Measurements from ENCODE around the gene PITPNC1.
"Not testable (repeated sequence)": the region's sequence is repeated elsewhere in the genome, so short reads cannot be mapped to it uniquely, and the experiment has no call there.

The PITPNC1 gene

DNA sequence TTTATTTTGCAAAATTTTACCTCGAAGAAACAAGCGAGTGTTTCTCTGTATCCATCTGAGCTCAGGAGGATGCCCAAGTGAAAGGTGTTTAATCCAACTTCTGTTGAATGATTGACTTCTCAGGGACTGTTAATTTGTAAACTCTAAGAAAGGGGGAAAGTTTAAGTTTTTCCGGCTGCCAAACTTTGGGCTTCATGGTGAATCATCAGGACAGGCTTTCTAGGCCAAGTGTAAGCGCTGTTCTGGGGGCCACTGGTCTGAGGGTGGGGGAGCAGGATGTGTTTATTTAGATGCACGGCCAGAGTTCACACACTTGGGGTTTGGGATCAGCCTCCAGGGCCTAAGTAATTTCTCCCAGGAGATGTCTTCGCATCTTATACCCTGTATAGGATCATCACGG lies 110.4 kb downstream of the PITPNC1 start:
- no peak for DNase-seq (ENCODE audit: low read depth in 3 of 3)

DNA sequence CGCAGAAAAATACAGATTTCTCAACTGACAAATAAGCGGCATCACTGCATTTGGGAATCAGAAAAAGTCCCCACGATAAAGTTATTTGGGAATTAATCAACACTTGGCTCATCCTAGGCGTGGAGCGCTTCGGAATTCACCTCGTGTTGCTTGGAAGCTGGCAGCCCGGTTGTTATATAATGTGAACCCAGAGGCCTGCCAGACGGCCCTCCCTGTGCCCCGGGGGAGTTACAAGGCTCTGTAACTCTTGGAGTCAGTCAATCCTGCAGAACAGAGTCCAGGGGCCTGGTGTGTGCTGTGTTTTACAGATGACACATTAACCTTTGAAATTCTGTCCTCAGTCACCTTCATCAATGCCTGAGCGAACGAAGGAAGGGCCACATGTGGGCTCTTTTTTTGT lies 111.1 kb downstream of the PITPNC1 start:
- DNase-seq (ENCODE audit: low read depth in 3 of 3): no peak

DNA sequence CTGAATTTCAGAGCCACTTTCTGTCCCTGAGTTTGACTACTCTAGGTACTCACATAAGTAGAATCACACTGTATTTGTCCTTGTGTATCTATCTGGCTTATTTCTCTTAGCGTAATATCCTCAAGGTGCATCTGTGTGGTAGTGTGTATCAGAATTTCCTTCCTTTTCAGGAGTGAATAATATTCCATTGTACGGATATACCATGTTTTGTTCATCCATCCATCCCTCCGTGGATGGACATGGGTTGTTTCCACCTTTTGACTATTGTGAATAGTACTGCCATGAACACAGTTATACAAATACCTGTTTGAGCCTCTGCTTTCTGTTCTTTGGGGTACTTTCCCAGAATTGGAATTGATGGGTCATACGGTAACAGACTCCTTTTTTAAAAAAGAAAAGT lies 111.7 kb downstream of the PITPNC1 start:
- no peak for DNase-seq (ENCODE audit: low read depth in 3 of 3)

DNA sequence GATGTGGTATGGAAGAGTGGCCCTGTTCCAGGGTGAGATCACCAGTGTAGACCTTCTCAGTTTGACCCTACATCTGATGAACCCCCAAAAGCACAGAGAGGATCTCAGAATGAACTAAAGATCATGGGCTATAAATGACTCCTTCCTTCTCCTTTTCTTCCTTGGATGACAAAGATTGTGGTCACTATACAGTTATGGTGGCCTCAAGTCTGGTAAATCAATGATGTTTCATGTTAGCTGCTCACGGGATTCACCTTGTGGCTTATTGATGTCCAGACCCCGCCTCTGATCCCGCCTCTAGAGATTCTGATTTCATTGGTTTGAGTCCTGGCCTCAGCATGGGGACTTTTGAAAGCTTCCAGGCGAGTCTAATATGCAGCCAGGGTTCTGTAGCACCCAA lies 112.2 kb downstream of the PITPNC1 start:
- no peak for DNase-seq (ENCODE audit: low read depth in 3 of 3)

DNA sequence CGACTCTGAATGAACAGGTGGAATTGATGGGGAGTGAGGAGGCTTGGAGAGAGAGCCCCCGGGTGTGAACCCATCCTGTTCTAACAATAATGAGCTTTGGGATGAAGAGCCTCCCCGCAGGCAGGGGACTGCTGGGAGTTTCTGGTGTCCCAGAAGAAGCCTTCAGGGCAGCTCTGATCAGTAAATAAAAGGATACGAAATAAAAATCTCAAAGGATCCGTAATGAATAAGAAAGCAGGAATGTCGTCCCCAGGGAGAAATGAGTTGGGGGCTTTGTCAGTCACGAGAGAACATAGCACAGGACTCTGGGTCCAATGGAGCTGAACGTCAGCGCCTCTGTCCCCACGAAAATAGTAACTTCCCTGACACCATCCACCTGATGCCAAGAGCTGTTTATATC lies 113.4 kb downstream of the PITPNC1 start:
- no peak for DNase-seq (ENCODE audit: low read depth in 3 of 3)

DNA sequence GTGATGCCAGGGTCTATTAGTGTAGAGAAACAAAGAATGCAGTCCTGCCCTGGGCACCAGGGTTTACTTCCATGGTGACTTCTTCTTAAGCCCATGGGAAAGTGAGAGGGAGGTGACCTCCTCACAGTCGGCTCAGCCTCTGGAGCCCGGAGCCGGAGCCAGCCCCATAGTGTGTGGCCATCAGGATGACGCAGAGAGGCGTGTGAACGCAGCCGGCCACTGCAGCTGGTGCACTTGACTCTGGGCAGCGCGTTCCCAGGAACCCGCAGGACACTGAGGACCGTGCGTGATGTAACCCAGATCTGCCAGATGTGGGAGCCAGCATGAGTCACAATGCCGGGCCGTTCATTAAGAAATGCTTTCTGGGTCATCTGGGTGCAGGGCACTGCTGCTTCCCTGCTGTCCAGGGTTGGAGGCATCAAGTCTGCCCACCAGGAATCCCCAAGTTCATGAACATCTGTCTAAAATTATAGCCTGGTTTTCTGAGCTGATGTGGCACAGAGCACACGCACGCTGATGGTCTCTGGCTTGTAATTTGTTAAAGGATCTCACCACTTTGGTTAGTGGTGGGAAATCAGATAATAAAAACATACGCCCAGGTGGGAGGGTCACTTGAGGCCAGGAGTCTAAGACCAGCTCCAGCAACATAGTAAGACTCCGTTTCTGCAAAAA lies 114.1 kb downstream of the PITPNC1 start:
- DNase-seq (ENCODE audit: low read depth in 3 of 3): no peak

DNA sequence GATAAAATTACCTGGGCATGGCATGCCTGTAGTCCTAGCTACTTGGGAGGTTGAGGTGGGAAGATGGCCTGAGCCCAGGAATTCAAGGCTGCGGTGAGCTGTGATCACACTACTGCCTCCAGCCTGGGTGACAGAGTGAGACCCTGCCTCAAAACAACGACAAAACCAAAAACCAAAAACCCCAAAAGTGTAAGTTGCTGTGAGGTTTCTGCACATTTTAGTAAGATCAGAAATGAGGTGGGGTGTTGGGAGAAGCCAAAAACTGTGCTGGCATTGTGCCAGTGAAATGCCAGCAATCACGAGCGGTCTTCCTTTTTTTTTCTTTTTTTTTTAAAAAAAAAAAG lies 114.6 kb downstream of the PITPNC1 start:
- DNase-seq (ENCODE audit: low read depth in 3 of 3): no peak

DNA sequence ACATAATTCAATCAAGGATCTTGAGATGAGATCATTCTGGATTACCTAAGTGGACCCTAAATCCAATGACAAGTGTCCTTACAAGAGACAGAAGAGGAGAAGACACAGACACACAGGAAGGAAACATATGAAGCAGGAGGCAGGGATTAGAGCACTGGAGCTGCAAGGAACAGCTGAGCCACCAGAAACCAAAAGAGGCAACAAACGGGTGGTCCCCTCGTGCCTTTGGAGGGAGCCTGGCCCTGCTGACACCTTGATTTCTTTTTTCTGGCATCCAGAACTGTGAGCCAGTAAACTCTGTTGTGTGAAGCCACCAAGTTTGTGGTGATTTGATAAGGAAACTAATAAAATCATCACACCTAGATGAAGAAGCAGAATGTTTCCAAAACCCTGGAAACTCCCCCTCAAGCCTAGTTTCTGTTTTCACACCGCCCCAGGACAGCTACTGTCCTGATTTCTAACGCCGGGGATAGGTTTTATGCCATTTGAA lies 115.2 kb downstream of the PITPNC1 start:
- DNase-seq (ENCODE audit: low read depth in 3 of 3): no peak

DNA sequence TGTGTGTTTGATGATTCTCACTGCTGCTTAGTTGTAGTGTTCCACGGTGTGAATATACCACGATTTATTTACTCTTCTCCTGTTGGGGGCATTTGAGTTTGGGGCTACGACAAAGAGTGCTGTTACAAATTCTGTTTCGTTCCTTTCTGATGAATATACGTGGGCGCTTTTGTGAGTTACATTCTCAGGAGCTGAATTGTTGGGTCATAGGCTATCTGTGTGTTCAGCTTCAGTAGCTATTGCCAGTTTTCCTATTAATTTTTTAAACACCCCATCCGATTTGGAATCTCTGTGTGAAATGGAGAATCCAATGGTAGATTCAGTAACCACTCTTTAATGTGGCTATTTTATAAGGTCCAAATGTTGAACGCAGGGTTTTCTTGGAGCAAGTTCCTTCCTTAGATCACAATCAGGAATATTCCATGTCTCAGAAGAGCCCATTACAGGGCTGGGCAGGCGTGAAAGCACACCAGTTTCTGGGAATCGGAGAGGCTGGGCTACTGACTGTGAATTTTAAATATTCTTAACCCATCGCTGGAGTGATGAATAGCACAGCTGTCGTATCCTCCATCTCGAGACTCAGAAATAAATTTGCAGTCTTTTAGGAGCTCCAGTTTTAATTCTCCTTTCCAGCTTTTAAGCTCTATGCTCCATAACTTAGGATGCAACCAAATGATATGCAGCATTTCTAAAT lies 115.9 kb downstream of the PITPNC1 start:
- no peak for DNase-seq (ENCODE audit: low read depth in 3 of 3)

DNA sequence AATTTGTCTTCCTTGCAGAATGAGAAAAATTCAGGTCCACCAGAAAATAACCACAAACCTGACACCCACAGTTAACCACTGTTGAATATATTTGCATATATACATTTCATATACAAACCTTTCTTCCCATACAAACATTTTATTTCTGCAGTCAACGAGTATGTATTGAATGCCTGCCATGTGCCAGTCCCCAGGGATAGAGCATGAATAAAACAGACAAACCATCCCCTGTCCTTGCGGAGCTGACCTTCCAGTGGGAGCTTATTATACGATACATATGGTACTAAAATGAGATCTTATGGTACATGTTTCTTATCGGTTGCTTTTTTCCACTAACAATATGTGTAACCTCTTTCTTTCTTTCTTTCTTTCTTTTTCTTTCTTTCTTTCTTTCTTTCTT lies 116.7 kb downstream of the PITPNC1 start:
- no peak for DNase-seq (ENCODE audit: low read depth in 3 of 3)

DNA sequence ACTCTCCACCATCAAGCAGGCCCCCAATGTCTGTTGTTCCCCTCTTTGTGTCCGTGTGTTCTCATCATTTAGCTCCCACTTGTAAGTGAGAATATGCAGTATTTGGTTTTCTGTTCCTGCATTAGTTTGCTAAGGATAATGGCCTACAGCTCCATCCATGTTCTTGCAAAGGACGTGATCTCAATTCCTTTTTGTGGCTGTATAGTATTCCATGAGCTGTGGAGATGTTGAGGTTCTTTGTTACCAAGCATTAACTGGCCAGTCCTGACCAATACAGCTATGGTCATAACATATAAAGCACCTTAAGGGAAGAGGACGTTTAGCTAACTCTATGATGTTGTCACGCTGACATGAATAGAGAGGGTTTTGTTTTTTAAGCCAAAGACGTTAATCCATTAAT lies 118.5 kb downstream of the PITPNC1 start:
- DNase-seq (ENCODE audit: low read depth in 3 of 3): not testable (repeated sequence)

DNA sequence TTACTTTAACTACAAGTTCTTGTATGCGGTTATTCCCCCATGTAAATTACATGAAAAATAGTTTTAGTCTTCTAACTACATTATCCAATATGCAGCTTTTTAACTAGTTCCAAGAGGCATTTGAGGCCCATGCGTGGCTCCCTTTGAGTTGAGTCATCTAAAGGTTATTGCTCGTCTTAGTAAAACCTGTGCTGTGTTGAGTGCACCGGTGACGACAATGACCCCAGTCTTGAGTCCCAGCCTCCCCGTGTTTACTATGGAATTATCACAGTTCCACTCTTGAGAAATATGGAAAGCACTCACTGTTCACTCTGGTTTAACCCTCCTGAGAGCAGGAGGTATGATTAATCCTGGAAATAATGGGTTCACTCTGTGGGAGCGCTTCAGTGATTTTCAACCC lies 119.2 kb downstream of the PITPNC1 start:
- no peak for DNase-seq (ENCODE audit: low read depth in 3 of 3)

DNA sequence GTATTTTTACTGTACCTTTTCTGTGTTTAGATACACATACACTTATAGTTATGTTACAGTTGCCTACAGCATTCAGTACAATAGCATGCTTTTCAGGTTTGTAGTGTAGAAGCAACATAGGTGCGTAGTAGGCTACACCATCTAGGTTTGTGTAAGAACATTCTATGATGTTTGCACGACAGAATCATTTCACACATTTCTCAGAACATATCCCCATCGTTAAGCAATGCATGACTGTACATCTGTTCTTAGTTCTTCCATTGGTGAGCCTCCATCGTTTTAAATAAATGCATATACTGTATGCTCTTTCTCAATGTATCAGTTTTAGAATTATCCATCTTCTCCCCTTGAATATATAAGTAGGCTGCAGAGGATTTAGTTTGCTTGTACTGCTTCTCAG lies 122.6 kb downstream of the PITPNC1 start:
- DNase-seq (ENCODE audit: low read depth in 3 of 3): no peak

DNA sequence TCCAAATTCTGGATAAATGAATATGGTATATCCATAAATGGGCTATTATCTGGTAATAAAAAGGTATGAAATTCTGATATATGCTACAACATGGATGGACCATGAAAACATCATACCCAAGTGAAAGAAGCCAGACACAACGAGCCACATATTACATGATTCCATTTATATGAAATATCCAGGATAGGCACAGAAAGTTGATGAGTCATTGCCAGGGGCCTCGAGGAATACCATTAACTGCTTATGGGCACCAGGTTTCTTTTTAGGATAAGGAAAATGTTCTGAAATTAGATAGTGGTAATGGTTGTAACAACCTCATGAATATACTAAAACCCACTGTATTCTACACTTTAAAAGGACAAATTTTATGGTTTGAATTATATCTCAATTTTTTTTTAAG lies 123.2 kb downstream of the PITPNC1 start:
- DNase-seq (ENCODE audit: low read depth in 3 of 3): no peak

DNA sequence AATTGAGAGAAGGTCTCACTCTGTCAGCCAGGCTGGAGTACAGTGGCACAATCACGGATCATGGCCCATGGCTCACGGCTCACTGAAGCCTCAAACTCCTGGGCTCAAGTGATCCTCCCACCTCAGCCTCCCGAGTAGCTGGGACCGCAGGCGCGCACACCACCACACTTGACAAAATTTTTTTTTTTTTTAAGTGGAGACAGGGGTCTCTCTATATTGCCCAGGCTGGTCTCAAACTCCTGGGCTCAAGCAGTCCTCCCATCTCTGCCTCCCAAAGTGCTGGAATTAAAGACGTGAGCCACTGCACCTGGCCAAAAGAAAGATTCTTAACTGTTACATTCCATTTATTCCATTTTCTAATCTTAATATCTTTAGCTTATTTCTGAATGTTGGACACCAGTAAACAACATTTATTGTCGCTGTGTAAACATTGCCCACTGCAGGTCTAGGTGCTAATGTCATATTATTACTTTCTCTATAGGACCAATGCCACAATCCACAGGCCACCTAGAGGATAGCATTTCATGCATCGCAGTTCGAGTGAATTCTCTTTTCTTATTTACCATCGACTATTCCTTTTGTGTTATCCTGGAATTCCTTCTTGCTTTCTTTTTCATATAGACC lies 123.7 kb downstream of the PITPNC1 start:
- DNase-seq (ENCODE audit: low read depth in 3 of 3): no peak

DNA sequence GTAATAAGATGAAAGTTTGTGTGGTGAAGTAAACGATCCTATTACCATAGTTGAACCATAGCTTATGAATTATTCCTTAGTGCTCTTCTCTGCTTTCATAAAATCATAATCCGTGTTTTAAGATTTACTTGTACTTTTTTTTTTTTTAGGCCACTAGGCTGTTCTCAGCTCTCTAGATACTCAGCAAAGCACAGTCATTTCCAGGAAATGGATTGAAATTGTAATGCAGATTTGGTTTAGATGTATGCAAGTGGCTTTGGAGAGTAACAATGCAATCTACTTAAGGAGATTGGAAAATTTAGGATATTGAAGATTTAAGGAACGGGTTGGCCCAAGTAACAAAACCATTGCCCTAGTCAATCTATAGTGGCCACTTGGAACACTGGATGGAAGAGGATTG lies 125.1 kb downstream of the PITPNC1 start:
- DNase-seq (ENCODE audit: low read depth in 3 of 3): no peak

DNA sequence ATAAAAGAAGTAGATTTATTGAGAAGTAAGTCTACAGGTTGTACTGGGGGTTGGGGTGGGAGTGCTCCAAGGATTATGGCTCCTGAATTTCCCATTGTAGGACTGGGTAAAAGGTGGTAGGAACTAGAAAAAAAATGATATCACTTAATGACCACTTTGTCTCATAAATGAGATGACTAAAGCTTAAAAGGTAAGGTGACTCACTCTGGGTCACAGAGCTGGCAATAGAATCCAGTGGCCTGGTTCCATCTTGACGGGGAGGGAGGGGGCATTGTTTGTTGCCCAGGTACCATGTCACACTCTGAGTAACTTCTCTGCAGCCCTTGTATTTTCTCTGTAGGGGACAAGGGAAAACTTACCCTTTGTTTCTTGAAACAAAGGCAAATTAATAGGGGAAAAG lies 126.1 kb downstream of the PITPNC1 start:
- peak in 1 of 3 experiments; percentile 11 for DNase-seq (ENCODE audit: low read depth in 3 of 3)

DNA sequence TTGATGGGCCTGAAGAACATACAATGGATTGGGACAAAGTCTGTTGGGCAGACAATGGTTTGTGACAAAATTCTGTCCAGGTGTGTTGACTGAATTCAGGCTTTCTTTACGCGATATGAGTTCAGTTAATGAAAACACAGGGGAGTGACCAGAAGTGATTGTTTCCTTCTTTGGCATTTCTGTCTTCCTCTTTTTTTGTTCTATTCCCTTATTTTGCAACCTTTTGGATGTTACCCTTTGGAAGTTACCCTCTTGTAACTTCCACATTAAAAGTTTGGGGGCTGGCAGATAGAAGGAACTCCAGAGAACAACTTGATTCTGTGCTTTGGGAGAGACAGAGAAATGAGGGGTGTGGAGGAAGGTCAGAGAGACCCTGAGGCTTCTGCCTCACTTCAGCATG lies 126.7 kb downstream of the PITPNC1 start:
- DNase-seq (ENCODE audit: low read depth in 3 of 3): no peak

DNA sequence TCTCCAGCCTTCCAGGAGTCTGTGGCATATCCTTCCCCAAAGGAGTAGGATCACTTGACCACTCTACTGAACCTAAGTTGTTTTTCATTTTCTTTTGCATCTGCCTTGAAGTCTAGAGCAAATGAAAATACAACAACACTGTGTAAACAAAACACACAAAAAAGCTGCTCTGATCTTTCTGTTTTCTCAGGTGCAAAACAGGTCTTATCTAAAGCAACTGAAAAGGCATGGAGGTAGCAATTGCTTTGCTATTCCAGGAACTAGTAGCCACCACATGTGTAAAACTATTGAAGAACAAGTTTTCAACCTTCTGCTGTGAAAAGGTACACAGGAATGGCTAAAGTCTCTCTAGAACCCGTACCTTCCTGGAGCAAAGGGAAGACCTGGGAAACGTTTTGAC lies 127.1 kb downstream of the PITPNC1 start:
- DNase-seq (ENCODE audit: low read depth in 3 of 3): no peak

DNA sequence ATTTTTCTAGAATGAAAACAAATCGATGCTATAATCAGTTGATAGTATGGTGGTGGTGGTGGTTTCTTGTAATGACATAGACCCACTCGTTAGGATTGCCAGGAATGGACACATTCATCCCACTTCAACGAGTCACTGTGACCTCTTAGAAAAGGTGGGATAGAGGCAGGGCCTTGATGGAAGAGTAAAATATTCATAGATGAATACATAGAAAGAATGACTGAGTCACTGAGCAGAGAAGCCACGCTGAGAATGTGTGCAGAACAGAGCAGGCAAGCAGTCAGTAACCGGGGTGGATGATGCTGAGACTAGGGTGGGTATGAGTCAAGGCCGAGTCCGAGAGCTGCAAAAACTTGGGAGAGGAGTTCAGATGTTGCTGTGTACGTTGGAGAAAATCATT lies 129.9 kb downstream of the PITPNC1 start:
- no peak for DNase-seq (ENCODE audit: low read depth in 3 of 3)

DNA sequence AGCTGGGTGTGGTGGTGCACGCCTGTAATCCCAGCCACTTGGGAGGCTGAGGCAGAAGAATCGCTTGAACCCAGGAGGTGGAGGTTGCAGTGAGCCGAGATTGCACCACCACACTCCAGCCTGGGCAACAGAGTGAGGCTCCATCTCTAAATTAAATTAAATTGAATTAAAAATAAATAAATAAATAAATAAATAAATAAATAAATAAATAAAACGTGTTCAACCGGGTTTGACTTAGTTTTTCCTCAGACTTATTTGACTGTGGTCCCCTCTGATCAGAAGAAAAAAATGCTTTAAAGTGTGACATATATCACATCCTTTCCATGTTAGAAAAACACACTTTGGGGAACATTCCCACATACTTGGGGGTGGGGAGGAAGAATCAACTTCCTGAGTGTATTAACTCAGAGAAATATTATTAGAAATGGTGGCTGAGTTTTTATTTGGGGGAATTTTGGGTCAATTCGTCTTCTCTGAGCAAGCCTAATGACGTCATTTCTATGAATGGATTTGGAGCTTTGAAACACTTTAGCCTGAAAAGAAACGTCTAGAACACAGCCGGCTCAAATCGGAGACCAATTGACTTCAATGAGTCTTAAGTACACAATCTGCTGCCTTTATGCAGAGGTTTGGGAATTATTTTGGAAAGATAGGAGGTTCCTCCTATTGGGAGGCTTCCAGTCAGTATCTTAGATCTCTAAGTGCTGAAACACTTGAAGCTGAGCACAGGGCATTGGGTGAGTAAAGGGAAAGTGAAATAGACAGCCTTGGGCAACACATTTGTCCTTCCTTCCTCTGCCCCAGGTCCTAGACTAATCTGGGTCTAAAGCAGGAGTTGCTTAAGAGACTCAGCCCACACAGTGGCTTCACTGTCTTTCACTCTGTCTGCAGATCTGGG lies 132.6 kb downstream of the PITPNC1 start:
- no peak for DNase-seq (ENCODE audit: low read depth in 3 of 3)

DNA sequence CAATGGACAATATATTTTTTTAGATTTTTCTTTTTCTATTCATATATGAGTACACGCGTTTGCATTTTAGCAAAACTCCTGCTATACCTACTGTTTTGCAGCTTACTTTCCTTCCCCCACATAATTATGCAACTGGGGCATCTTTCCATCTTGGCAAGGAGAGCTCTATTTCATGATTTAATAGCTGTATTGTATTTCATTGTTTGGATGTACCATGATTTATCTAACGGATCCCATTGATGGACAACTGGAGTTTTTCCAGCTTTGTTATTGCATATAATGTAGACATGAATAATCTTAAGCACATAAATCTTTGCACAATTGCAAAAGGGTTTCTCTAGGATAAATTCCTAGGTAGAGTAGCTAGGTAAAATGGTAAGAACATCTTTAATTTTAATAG lies 133.9 kb downstream of the PITPNC1 start:
- DNase-seq (ENCODE audit: low read depth in 3 of 3): no peak

Measured in stimulated activated CD4-positive, alpha-beta T cell treated with anti-CD3 and anti-CD28 coated beads, TNF-alpha, amount 100 ng/mL, for 24 hours (primary cell).